ENCODE results near the gene GMDS. TPM values are rescaled to one million over a fixed set of nuclear protein-coding genes. Genes with fewer than 3 reads are reported as not detected.

Gene GMDS
- total RNA-seq, 1 experiment from 2014 or later, result 11.0 TPM

DNA sequence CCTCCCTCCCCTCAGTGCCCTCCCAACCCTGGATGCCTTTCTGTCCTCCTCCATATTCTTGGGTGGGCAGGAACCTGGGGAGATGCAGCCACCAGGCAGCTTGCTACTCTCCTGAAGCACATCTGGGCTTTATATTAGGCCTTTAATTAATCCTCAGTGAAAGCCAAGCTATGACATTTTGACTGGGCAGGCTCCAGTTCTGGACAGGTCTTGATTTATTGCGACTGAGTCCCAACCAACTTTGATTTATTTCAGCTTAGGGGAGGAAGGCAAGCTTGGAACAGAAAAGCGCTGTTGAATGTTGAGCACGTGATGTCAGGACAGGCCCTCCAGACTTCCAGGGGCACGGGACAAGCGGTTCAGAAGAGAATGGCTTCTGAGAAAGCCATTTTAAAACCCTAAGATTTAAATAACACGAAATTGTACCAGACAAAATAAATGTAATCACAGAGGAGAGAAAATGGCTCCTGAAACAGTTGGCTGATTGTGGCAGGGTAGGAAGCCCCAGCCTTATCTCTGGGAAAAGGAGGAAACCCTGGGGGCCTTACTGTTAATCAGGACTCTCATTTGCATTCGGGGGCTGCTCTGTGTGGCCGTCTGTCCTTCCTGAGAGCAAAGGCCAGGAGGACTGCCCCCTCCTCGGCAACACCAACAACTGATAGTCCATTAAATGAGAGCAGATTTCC is 341.5 kb downstream of the GMDS start:
- no peak for DNase-seq (ENCODE audit: low read depth)

DNA sequence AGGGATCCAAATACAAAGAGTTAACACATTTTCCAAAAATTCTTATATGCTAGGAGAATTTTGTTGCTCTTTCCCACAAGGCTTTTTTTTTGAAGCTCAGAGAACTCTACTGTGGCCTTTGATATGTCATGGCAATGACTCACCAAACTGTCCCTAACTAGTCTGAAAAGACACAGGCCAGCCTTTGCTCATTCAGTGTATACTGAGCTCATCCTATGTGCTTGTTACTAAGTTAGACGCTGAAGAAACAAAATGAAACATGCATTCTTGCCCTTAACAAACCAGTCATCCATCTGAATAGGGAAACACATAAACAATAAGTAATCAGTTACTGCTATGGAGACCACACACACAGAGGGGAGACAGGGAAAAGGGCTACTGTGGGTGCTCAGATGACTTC is 343.8 kb downstream of the GMDS start:
- DNase-seq (ENCODE audit: low read depth), result peak; percentile 7

DNA sequence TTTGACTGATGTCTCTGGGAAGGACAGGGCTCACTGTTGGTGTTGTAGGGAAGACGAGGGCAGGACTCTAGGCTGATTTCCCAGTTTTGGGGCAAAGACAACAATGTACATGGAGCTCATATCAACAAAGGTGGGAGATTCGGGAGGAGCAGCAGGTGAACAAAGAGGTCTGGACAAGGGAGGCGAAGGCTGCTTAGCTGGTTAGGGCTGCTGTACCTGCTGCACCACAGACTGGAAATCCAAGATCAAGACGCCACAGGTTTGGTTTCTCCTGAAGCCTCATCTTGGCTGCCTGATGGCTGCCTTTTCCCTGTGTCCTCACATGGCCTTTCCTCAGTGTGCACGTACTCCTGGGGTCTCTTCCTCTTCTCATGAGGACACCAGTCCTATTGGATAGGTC is 348.5 kb downstream of the GMDS start:
- DNase-seq (ENCODE audit: low read depth), result no peak

DNA sequence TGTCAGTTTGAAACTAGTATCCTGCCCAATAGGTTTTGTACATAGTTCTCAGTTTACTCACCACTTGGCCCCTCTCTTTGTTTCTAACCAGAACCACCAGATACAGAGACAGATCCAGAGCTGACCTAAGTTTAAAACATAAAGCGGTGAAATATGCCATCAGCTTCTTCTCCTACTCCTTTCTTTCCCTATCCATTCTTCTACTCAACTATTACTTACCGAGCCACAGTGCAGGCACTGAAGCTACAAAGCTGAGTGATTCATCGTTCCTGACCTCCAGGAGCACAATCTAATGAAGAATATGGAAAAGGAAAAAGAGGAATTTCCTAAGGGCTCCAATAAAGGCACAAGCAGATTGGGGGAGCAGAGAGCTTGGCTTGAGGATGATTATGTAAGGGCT is 349.7 kb downstream of the GMDS start:
- DNase-seq (ENCODE audit: low read depth), result no peak

DNA sequence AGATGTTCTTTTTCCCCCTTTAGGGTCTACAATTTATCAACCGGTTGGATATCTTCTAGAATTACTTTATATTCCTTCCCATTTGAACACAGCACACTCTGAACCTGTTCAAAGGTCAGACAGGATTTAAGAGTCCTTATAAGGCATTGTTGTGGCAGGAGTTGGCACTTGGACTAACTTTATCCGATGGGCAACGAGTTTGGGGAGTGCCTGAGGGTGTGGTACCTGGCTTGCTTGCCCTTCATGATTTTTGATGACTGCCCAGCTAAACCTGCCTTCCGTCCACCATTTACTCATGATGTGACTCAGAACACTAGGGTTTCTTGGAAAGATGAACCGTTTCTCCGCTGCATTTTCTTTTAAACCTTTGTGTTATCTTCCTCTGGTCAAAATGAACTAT is 350.5 kb downstream of the GMDS start:
- no peak for DNase-seq (ENCODE audit: low read depth)

DNA sequence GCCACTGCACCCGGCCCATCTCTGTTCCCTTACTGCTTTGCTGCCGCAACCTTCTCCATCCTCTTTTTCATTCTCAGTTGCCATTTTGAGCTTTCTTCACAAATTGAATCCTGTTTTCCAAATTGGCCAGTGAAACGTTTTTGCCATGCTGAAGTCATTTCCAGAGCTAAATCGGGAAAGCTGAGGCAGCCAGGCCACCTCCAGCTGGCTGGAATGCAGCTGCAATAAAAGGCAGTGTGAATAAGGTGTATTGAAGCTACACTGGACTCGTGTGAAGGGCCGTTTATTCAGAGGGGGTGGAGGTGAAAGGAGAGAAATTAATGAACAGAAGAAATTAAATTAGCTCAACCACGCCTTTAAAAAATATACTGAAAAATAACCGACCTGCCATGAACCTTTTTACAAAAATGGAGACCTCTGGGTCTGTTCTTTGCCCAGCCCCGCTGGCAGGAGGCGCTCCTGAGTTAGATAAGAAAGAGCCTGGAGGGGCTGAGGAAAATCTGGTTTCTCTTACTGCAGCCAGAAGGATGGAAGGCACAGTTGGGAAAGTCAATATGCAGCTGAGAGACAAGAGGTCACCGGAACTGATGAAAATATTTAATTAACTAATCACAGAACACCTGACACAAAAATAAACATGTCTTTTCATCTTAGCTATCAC is 351.8 kb downstream of the GMDS start:
- no peak for DNase-seq (ENCODE audit: low read depth)

DNA sequence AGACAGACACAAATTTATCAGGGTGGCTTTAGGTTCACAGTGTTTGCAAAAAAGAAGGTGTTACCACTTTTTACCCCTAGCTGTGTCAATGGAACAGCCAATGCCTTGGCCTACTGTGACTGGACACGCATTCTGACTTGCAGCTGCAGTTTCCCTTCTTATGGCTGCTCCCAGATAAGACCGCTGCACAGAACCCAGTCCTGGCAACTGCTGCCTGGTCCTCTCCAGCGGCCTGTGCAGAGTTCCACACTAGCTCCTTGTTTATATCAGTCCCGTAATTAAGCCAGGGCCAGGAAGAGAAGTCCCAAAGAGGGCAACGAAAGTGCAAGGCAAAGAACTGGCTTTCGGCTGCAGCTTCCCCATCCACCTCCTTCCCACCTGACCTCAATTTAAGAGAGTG is 352.7 kb downstream of the GMDS start:
- no peak for DNase-seq (ENCODE audit: low read depth)

DNA sequence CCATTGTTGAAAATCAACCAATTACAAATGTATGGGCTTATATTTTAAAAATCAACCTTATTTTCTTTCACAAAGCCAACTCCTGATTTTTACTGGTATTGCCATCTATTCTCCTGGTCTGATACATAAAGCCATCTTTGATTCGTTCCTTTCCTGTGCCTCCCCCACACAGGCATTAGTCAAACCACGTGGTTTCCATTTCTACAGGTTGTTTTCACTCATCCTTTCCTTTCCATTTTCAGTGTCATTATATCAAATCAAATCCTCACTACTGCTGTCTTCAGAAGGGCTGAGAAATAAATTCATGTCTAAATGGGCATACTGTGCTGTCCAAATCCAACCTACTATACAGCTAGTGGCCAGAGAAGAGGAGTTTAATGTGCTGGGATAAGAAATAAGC is 354.4 kb downstream of the GMDS start:
- DNase-seq (ENCODE audit: low read depth), result no peak

DNA sequence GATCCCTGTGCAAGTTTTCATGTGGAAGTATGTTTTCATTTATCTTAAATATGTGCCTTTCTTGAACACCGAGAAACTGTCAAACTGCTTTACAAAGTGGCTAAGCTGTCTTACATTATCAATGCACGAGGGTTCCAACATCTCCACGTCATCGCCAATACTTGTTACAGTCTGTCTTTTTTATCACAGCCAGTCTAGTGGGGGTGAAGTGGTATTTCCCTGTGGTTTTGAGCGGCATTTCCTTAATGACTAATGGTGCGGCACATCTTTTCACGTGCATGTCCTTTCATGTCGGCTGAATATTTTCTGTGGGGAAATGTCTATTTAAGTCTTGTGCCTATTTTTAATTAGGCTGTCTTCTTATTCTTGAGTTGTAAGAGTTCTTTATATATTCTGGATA is 355.3 kb downstream of the GMDS start:
- DNase-seq (ENCODE audit: low read depth), result no peak

DNA sequence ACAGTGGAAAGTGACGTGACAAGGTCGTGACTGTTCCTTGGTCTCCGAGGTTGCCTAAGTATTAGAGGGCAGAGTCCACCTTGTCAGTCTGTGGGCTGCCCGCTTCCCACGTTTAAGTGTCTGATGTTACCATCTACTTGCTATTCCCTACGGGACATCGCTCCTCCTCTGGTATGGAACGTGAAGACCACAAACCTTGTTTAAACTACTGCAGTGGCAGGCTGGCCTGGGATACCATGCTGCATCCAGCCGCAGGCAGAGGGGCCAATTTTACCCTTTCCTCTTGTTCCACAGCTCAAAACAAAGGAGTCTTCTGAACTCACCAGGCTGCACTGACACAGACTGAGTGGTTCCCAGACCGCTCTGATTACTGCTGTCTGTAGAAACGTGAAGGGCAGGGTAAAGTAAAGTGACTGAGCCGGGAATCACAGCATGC is 359.8 kb downstream of the GMDS start:
- DNase-seq (ENCODE audit: low read depth), result no peak

DNA sequence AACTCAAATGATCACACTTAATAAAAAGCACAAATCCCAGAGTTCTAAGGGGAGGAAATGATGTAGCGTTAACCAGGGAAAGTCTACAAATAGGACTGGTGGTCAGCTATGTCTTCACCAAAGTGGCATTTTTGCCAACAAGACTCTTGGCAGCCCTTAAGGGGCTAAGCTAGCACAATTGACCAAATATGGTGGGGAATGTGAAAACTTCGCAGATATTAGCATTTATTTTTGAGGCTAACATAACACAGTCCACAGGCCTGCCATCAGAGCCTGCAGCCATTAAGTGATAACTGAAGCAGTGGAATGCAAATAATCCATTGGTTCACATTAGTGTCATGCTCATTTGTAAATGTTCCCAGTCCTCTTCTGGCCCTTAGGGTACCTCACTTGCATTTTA is 361.1 kb downstream of the GMDS start:
- DNase-seq (ENCODE audit: low read depth), result no peak

DNA sequence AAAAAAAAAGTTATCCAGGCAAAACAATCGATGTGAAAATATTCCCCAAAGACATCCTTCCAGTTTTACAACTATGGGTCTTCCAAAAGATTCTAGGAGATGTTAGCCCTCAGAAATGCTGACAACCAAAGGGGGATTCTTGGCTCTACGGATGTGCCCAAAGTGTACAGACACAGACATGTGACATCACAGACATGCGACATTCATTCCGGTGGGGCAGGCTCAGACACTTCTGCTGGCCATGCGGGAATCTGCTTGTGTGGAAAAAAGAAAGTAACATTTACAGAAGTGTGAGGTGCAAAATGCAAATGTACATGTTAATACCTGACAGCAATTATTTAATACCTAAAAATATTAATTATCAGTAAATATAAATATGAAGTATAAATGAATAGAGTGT is 367.1 kb downstream of the GMDS start:
- no peak for DNase-seq (ENCODE audit: low read depth)

DNA sequence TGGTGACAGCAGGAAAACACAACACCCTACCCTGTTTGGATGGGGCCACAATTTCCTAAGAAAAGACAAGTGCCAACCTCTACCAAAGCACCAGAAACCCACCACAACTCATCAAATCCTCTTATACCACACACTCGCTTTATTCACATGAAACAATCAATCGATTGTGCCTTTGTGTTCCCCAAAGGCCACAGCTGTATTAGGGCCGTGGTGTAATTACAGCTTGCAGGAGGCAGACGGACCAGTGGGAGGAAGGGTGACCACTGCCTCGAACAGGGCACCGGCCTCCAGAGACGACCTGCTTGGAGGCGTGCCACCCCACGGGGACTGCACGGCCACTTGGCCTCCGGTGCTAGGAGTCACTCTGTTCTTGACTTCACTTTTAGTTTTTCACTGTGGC is 371.6 kb downstream of the GMDS start:
- DNase-seq (ENCODE audit: low read depth), result no peak

DNA sequence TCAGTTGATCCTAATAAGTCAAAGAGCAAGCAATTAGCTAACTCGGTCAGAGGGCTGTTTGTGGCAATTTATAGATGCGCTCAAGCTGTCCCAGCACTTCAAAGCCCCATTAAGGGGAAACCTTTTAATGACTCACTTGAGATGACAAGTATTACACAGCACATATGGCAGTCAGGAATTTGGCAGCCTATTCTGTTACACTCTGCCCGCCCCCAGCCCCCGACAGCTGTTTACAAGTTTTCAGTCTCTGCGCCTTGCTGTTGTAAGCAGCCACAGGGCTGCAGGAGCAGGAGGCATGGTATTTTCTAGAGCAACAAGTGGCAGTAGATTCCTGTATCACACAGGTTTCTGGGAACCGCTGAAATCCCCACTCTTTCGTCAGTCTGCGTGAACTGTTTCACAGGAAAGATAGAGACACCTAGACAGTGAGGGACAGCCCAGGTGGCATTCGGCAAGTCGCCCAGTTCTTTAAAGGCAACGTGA is 372.7 kb downstream of the GMDS start:
- DNase-seq (ENCODE audit: low read depth), result peak; percentile 82

DNA sequence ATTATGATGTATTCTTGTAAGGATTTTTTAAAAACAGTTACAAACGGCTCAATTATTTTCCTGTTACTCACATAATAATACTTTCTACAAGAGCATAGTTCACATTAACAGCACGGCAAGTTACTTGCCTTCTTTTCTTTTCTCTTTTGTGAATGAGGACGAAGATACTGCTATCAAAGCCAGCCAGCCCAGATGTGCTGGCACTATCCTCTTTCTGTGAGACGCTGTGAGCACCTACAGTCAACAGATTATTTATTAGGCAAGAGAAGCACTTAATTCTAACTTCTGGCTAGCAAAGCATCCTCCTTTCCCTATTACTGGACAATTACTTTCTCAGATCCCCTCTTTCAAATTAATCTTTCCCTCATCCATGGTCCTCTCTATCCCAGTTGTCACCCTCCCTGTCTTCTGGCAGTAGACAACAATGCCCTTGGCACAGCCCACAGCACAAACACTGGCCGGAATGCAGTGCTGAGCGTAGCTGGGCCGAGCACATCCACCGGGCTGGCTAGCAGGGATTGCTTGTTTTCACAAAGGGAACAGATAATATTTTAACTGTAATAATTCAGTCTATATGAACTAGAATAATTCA is 373.6 kb downstream of the GMDS start:
- DNase-seq (ENCODE audit: low read depth), result no peak

DNA sequence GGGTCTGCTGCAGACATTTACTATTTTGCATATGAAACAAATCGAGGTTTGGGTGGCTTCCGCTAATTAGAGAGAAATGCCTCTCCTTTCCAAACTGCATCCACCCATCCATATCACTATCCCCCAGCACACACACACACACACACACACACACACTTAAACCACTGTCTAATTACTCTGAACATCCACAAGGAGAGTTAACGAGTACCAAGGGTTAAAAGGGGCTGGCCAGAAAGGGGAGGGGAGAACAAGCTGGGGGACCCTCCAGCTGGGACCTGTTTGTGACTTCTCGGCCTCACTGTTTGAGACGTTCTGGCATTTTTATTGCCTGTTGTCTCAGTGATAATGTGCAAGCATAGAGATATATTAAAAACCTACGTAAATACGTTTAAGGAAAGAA is 374.5 kb downstream of the GMDS start:
- DNase-seq (ENCODE audit: low read depth), result no peak

DNA sequence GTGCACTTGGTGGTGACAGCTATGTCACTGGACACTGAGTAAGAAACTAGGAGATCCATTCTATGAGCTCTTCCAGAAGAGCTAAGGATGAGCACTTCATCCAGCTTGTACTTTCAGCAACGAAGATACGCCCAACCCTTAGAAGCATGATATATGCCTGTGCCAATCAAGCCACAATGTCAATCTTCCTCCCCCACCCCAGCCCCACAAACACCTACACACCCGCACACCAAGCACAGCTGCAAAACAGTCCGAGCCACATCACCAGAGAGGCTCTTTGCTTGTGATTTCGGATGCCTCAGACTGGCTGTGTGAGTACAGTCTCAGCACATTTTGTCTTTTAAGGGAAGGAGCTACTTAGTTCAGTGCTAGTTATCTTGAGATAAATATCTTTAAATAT is 375.2 kb downstream of the GMDS start:
- no peak for DNase-seq (ENCODE audit: low read depth)

DNA sequence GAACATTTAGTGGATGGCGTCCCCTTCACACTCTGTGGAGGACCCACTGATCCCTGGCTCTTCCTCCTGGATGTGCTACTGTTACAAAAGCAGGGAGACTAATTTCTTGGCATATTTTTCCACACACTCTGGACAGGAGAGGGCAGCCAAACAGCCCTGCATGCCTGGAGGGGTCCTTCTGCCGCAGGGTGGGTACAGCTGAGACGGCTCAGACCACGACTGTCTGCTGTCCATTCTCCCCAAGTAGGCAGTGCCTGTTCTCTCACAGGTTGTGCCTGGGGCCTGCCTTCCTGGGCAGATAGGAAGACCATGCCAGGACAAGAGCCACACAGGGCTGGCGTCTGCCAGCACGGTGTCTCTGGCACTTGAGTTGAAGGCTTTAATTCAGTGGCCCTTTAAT is 375.6 kb downstream of the GMDS start:
- DNase-seq (ENCODE audit: low read depth), result no peak

DNA sequence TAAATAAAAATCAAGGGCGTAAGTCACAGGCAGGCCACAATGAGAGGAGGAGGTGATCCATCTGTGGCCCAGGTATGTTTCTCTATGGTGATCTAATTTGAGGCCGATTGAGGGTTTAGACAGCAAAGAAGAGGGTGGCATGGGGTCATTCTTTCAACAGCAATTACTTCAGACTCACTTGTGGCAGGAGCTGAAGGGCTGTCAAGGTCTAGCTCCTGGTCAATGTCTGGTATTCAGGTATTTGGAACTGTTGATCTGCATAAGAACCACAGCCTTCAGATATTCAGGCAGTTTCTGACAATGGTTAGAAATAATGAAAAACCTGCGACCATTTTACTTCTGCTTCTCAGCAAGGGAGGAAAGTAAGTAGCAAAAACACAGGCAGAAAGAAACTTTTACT is 376.1 kb downstream of the GMDS start:
- DNase-seq (ENCODE audit: low read depth), result no peak

DNA sequence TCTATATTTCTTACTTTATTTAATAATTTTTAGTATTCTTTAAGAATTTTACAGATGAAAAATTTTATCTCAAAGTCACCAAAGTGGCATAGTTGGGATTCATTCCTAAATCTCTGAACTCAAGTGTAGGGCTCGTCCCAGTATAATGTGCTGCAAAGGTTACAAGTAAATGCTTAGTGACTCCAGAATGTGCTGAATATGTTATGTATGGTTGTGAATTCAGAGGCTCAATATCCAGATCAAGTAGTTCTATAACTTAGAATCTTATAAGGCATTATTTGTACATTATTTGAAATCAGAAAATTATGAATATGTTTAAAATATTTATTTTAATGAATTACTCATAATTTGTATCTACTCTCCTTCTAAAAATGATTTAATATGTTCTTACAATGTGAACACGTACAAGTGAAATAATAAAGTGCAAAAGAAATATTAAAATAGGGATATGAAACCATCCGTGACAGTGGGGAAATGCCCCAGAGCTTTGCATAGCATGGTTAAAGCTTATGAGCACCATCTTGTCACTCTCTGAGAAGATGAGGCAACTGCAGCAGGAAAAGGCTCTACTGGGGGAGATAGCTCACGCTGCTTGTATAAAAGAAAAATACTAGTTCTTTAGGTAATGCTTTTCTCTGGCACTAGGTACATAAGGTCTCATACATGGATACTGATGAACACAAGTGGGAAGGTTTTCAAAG is 376.7 kb downstream of the GMDS start:
- no peak for DNase-seq (ENCODE audit: low read depth)

DNA sequence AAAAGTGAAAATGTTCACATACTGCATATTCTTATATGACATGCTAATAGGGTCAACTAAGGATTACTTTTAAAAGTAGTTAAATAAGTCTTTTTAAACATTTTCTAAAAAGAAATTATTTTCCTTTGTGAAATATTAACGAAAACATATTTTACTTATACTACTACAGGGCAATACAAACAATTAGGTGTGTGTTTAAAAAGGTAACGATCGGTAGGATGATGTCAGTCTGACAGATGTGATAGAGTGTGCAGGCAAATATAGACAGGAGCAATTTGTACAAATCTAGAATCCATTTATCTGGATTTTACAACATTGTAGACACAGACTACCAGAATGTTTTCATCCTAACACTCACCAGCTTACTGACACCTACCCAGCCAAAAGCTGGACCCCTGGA is 378.2 kb downstream of the GMDS start:
- no peak for DNase-seq (ENCODE audit: low read depth)

DNA sequence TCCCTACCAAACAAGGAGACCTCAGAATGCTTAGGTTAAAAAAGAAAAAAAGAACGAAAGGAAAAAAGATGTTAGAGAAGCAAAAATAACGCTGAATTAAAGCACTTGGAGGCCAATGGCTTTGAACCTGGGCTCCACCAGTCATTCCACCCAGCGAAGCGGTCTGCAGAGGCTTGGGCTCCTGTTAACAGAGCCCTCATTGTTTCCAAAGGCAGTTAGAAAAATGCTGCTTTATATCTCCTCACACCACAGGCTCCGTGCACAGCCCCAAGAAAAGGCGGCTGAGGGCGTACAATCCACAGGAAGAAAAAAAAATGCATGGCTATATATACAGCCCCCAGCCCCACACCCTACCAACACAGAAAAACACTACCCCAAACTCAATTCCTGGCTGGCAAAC is 379.8 kb downstream of the GMDS start:
- no peak for DNase-seq (ENCODE audit: low read depth)

DNA sequence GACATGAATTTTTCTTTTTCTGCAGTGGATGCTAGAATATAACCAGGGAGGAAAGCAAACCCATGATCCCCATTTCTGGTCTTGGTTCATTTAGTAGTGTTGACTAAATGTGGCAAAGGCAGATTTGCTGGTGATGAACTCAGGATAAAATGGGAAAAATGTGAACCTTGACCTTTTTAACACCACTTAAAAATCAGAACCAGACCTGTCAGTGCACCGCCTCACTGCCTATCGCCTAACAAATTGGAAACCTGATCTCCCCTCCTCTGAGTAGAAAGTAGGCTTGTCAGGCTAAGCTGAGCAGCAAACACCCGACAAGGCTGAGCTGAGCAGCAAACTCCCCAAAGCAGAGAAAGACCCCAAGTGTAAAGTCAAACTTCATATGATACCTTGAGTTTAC is 380.9 kb downstream of the GMDS start:
- DNase-seq (ENCODE audit: low read depth), result no peak
